Ectodermal cell (in vitro differentiated cells): ENCODE results near the gene DRC3.
"Not testable (repeated sequence)": the region's sequence is repeated elsewhere in the genome, so short reads cannot be mapped to it uniquely, and the experiment has no call there.

Experiments used
- H3K27ac ChIP-seq: 2 replicates; pipeline ENCODE4 v1.7.0; 2013; ENCODE audit warnings: mild to moderate bottlenecking, low read depth, low read length; ENCODE audit not compliant: insufficient read depth, poor library complexity, severe bottlenecking
- H3K27me3 ChIP-seq: 2 replicates; pipeline ENCODE4 v1.7.0; 2013; ENCODE audit warnings: mild to moderate bottlenecking, low read length; ENCODE audit not compliant: insufficient read depth, control insufficient read depth, poor library complexity, severe bottlenecking
- H3K36me3 ChIP-seq: one replicate; pipeline ENCODE4 v1.7.0; 2013; ENCODE audit warnings: low read length; ENCODE audit not compliant: control insufficient read depth, insufficient read depth
- H3K4me1 ChIP-seq: one replicate; pipeline ENCODE4 v1.7.0; 2013; ENCODE audit warnings: low read length; ENCODE audit not compliant: control insufficient read depth, insufficient read depth
- H3K4me3 ChIP-seq: 2 replicates; pipeline ENCODE4 v1.7.0; 2013; ENCODE audit warnings: low read depth, low read length, control low read depth; ENCODE audit not compliant: insufficient read depth
- H3K9me3 ChIP-seq: 2 replicates; pipeline ENCODE4 v1.7.0; 2013; ENCODE audit warnings: mild to moderate bottlenecking, low read length, moderate library complexity; ENCODE audit not compliant: control insufficient read depth
- WGBS, 2 experiments: methylation state at CpG; one replicate each; pipeline ENCODE4 v1.1.7; 2013; ENCODE audit warnings: missing lambda C conversion rate in 2 of 2; 5-methylcytosine and 5-hydroxymethylcytosine counted together

DRC3 gene

DNA sequence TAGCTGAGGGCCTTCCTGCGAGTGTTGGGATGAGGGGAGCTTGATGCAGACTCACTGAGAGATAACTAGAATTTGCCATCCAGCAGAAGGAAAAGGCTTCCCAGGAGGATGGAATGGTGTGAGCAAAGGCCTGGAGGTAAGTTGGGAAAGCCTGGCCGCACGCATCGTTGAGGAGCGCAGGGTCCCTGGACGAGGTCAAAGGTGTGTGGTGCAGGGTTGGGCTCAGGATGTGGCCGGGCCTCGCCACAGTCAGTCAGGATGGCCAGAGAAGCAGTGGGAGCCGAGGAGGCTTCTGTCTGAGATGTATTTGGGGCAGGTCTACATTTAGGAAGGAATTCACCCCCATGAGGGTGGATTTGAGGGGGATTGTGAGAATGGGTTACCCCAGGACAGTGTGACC is 16.4 kb downstream of the DRC3 start:
- Histone ChIP-seq H3K27me3 (no peaks in the 10 kb centered on the region), H3K36me3 (no peaks in the 10 kb centered on the region), H3K9me3 (no peaks in the 10 kb centered on the region), H3K4me1 (no peaks in the 10 kb centered on the region), H3K27ac (no peak overlapping the region), H3K4me3 (no peak overlapping the region)
- WGBS, 2 experiments, result 93 to 96% methylated on average over 9 of the region's 9 CpGs

DNA sequence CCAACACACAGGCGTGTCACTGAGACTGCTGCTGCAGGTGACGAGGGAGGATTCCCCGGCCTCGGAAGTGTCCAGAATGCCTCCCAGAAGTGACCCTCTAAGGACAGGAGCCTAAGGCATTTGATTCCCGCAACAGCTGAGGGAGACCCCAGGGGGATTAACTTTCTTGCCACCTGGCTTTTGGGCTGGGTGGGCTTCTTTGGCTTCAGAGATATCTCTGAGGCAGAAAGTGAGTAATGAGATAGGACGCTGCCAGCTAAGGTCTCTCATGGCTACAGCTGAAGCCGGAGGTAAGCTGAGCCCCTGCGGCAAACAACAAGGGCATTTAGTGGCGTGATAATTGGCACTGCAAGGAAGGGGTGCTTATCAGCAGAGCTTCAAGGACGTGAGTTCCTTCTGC is 17.0 kb downstream of the DRC3 start:
- Histone ChIP-seq H3K27me3 (no peaks in the 10 kb centered on the region), H3K4me1 (no peaks in the 10 kb centered on the region), H3K9me3 (no peaks in the 10 kb centered on the region), H3K36me3 (no peaks in the 10 kb centered on the region), H3K27ac (no peak overlapping the region), H3K4me3 (no peak overlapping the region)
- 92 to 94% methylated on average over 10 of the region's 10 CpGs for WGBS, 2 experiments

DNA sequence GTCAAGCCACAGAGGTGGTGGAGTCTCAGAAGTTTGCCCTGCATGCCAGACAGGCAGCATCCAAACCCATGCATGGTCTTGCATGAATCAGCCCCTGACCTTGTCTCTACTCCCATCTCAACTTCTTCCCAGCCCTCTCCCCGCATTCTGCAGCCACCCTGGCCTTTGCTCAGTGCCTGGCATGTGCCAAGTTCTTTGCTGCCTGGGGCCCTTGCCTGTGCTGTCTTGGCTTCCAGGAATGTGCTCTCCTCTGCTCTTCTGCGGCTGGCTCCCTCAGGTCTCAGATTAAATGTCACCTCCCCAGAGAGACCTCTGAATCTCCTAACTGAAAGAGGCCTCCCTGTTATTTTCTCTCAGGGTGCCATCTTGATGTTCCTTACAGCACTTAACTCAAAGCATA is 17.6 kb downstream of the DRC3 start:
- 93 to 96% methylated on average over 2 of the region's 2 CpGs for WGBS, 2 experiments
- H3K4me3 ChIP-seq, result no peak overlapping the region
- H3K27me3 ChIP-seq, result no peaks in the 10 kb centered on the region
- no peaks in the 10 kb centered on the region for H3K36me3 ChIP-seq
- no peaks in the 10 kb centered on the region for H3K4me1 ChIP-seq
- no peaks in the 10 kb centered on the region for H3K9me3 ChIP-seq
- H3K27ac ChIP-seq, result no peak overlapping the region

DNA sequence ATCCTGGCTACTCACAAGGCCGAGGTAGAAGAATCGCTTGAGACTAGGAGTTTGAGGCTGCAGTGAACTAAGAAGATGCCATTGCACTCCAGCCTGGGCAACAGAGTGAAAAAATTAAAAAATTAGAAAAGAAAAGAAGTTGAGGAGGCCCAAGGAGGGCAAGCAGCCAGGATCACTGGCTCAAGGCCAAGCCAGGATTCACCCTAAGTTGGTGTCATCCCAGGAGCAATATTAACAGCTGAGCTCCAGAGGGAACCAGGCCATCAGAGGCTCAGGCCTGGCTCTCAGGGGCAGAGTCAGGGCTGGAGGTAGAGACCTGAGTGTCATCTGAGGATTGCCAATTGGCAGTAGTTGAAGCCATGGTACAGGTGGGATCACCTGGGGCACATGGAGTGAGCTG is 20.7 kb downstream of the DRC3 start:
- 95 to 96% methylated on average over 2 of the region's 2 CpGs for WGBS, 2 experiments
- H3K27ac ChIP-seq, result no peak overlapping the region
- H3K4me3 ChIP-seq, result no peak overlapping the region
- H3K36me3 ChIP-seq, result no peaks in the 10 kb centered on the region
- no peaks in the 10 kb centered on the region for H3K9me3 ChIP-seq
- no peaks in the 10 kb centered on the region for H3K4me1 ChIP-seq
- H3K27me3 ChIP-seq, result no peaks in the 10 kb centered on the region

DNA sequence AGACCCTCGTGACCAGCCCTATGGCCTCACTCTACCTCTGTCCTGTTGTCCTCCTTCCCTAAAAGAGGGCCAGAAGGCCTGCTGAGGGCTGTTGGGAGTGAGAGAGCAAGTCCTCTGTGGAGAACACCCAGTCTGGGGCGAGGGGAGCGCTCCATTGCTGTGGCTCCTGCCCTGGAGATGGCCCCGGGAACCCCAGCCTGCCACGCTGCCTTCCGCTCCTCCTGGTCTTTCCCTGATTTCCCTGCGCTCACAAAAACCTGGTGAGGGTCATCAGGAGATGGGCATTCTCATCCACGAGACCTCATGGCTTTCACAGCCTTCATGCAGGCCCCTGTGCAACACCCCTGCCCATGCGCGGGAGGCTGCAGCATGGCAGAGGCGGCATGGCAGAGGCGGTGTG is 21.2 kb downstream of the DRC3 start:
- Histone ChIP-seq H3K4me1 (no peaks in the 10 kb centered on the region), H3K27me3 (no peaks in the 10 kb centered on the region), H3K9me3 (no peaks in the 10 kb centered on the region), H3K36me3 (no peaks in the 10 kb centered on the region), H3K4me3 (no peak overlapping the region), H3K27ac (no peak overlapping the region)
- 95% methylated on average over 12 of the region's 12 CpGs for WGBS, 2 experiments

DNA sequence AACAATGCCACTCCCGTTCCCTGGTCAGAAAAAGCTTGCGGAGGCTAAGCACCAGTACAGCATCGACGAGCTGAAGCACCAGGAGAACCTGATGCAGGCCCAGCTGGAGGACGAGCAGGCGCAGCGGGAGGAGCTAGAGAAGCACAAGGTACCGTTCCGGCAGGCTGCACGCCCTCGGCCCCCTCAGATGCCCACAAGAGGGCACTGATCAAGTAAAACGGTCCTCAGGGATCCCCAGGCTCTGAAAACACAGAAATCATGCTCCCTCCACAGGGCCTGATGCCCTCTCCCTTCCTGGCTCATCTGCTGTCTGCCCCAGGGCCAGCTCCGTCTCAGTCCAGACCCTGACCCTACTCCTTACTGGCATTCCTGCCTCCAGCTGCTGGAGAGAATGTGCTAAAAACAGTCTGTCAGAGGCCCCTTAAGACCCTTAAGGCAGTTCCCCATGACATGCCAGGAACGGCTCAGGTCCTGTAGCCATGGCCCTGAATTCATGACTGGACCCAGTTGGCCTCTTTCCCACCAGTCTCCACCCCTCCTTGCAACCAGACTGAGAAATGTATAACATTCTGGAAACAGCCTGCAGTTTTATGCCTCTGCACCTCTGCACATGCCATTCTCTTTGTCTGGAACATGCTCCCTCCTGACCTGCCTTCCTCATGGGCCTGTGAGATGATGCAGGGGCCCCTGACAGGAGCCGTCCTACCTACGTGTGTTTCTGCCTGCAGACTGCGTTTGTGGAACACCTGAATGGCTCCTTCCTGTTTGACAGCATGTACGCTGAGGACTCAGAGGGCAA is 21.8 kb downstream of the DRC3 start:
- no peaks in the 10 kb centered on the region for H3K9me3 ChIP-seq
- H3K27me3 ChIP-seq, result no peaks in the 10 kb centered on the region
- WGBS, 2 experiments, result 49 to 51% methylated on average over 18 of the region's 18 CpGs
- H3K27ac ChIP-seq, result no peak overlapping the region
- no peaks in the 10 kb centered on the region for H3K36me3 ChIP-seq
- H3K4me1 ChIP-seq, result no peaks in the 10 kb centered on the region
- no peak overlapping the region for H3K4me3 ChIP-seq

DNA sequence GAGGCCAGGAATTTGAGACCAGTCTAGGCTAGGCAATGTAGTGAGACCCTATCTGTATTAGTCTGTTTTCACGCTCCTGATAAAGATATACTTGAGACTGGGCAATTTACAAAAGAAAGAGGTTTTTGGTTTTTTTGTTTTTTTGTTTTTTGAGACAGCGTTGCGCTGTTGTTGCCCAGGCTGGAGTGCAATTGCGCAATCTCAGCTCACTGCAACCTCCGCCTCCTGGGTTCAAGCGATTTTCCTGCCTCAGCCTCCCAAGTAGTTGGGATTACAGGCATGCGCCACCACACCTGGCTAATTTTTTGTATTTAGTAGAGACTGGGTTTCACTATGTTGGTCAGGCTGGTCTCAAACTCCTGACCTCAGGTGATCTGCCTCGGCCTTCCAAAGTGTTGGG is 23.2 kb downstream of the DRC3 start:
- not testable (repeated sequence) for H3K36me3 ChIP-seq, H3K9me3 ChIP-seq, H3K27me3 ChIP-seq, H3K27ac ChIP-seq, H3K4me1 ChIP-seq, H3K4me3 ChIP-seq
- 94% methylated on average over 8 of the region's 8 CpGs for WGBS, 2 experiments

DNA sequence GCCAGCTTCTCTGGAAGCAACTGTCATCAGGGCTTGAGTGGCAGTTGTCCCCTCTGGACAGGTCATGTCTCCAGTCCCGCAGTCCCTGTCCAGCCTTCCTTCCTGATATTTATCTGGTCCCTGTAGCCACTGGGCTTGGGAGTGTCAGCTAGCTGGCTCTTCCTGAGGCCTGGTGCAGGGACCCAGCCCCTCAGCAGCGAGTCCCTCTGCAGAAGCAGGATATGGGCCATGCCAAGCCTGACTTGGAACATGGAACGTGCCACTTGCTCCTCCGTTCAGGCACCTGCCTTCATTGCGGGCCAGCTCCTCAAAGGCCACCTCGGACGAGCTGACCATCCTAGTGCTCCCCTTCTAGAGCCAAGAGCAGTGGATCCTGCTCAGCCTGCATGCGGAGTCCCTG is 26.3 kb downstream of the DRC3 start:
- H3K27ac ChIP-seq, result no peak overlapping the region
- 93 to 95% methylated on average over 8 of the region's 8 CpGs for WGBS, 2 experiments
- H3K4me3 ChIP-seq, result no peak overlapping the region
- H3K27me3 ChIP-seq, result no peaks in the 10 kb centered on the region
- no peaks in the 10 kb centered on the region for H3K36me3 ChIP-seq
- no peaks in the 10 kb centered on the region for H3K4me1 ChIP-seq
- no peaks in the 10 kb centered on the region for H3K9me3 ChIP-seq

DNA sequence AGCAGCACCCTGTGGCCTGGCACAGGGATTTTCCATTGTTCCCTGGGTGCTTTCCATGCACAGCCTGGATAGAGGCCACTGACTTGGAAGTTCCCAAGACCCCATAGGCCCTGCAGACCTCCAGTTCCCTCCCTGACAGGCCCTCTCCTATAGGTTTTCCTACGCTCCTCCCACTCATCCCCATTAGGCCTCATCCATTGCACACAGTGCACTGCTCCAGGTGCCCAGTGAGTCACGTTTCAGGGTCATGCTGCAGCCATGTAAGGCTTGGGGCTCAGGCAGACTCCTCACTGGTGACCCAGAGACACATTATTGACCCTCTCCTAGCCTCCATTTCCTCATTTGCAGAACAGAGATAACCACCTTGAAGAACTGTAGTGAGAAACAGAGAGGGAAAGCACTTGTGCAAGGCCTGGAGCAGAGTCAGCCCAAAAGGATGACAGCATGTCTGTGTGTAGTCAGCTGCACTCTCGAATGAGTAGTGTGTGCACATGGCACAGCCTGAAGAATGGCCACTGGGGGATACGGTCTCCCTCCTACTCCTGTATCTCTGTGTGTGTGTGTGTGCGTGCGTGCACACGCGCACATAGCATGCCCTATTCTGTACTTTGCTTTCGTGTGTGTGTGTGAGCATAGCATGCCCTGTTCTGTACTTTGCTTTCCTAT is 26.8 kb downstream of the DRC3 start:
- no peaks in the 10 kb centered on the region for H3K4me1 ChIP-seq
- no peaks in the 10 kb centered on the region for H3K9me3 ChIP-seq
- no peaks in the 10 kb centered on the region for H3K27me3 ChIP-seq
- 92 to 93% methylated on average over 9 of the region's 9 CpGs for WGBS, 2 experiments
- no peaks in the 10 kb centered on the region for H3K36me3 ChIP-seq
- H3K4me3 ChIP-seq, result no peak overlapping the region
- H3K27ac ChIP-seq, result no peak overlapping the region

DNA sequence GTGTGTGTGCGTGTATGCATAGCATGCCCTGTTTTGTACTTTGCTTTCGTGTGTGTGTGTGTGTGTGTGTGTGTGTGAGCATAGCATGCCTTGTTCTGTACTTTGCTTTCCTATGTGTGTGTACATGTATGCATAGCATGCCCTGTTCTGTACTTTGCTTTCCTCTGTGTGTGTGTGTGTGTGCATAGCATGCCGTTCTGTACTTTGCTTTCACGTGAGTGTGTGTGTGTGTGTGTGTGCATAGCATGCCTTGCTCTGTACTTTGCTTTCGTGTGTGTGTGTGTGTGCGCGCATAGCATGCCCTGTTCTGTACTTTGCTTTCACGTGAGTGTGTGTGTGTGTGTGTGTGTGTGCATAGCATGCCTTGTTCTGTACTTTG is 27.4 kb downstream of the DRC3 start:
- 85 to 92% methylated on average over 8 of the region's 8 CpGs for WGBS, 2 experiments
- Histone ChIP-seq H3K9me3 (no peaks in the 10 kb centered on the region), H3K36me3 (no peaks in the 10 kb centered on the region), H3K27me3 (no peaks in the 10 kb centered on the region), H3K4me1 (no peaks in the 10 kb centered on the region), H3K27ac (no peak overlapping the region), H3K4me3 (no peak overlapping the region)
